ENCODE results near the gene CHRNA5.

CHRNA5 gene

DNA sequence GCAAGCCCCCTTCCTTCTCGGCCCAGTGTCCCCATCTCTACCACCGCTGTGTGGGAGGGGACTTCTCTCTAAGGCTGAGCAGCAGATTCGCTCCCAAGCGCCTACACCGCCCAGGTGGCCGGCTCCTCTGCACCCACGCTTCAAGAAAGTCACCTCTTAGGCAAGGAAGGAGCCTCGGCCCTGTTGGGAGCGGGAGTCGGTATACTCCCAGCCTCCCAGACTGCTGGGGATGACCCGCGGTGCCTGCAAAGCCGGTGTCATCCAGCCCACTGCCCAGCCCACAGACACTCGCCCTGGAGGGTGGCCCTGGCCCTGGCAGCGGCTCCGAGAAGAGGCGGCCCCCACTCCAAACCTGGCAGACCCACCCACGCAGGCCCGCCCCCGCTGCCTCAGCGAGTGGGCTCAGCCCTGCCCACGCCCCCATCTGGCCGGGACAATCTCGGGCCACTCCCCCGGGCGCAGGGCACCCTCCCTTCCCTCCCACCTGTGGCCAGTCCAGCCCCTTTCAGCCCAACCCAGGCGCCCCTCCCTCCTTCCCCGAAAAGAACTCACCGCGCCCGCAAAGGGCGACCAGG lies 75.3 kb downstream of the CHRNA5 start:
- no peak for DNase-seq (ENCODE audit: low read depth)

DNA sequence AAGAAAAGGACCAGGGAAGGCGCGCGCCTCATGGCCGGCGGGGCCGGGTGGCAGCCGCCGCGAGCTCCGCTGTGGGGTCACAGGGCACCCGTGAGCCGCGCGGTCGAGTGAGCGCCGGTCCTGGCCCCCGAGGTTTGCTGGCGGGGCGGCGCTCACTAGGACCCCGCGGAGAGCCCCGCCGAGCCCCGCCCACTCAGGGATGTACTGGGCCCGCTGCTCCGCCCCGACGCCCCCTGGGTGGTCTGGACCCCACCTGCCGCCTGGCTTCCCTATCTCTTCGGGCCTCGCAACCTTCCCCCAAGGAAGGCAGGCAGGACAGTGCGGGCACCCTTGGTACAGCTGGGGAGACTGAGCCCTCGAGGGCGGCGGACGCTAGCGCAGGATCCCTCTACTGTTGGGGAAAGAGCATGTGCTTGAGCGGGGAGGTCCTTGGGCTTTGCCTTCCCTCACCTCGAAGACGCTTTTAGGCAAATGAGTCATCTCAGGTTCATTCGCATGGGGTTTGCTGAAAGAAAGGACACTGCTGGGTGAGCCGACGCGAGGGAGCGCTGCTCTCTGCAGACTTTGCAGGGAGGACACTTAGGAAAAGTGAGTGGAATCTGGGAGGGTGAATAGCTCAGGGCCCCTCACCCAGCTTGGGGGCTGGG lies 75.9 kb downstream of the CHRNA5 start, which contains the start of gene CHRNB4:
Gene CHRNB4 (minus strand): TSS at position 109 of the 647 bp plus-strand sequence. CDS start 77 bp downstream, at position 32.
- no peak for DNase-seq (ENCODE audit: low read depth)

DNA sequence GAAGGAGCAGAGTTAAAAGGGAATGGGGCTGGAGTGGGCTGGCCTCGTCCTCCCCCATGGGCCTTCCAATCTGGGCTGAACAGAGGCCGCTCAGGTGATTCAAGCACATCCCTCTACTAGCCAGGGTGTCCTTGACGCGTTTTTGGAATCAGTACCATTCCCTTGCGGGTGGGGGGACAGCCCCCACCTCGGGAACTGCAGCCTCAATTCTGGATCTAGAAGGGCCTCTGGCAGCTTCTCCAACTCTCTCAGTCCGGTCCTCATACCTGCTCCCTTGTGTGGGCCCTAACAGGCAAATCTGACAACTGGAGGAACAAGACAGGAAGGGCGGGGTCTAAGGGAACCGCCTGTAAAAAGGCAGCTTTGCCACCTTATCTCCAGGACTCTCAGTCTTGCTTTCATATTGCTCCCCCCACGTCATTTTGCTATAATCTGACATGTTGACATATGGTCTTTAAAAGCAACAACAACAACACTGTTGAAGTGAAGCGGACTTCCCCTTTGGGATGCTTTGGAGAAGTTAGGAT lies 76.5 kb downstream of the CHRNA5 start:
- DNase-seq (ENCODE audit: low read depth), result no peak

DNA sequence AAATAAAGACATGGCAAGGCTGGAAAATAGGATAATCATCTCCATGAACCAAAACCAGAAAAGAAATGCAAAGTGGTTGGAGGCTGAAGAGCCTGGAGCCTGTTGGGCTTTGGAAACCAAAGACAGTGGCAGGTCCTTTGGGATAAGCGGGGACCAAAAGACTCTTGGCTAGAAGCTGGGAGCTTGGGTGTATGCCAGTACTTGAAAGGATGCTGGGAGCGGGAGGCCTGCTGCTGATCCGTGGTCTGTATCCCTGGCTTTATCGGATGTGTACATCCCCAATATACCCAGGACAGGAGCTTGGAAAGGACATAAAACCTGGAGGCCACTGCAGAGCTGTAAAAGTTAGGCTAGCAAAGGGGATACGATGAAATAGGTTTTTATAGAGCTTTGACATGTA lies 77.0 kb downstream of the CHRNA5 start:
- no peak for DNase-seq (ENCODE audit: low read depth)

Measured in stimulated activated CD8-positive, alpha-beta memory T cell treated with anti-CD3 and anti-CD28 coated beads, Interleukin-7, amount 100 ng/mL, for 24 hours (primary cell).